GM20431 (cell line): ENCODE data around the gene PSMC6.
"Not testable (repeated sequence)": the region's sequence is repeated elsewhere in the genome, so short reads cannot be mapped to it uniquely, and the experiment has no call there.

Experiments used
- in situ Hi-C: fragments of 300-500 bp; cut with MseI, MboI; formaldehyde crosslinking; loops from one replicate; pipeline ENCODE4 v1.15.0; 2020; ENCODE audit warnings: low sequenced_read_pairs; ENCODE audit not compliant: unreplicated experiment

PSMC6 gene

GRCh38 chr14:52711666-52712065, 4.7 kb downstream of the PSMC6 start:
- in situ Hi-C loops: no loop called here

DNA sequence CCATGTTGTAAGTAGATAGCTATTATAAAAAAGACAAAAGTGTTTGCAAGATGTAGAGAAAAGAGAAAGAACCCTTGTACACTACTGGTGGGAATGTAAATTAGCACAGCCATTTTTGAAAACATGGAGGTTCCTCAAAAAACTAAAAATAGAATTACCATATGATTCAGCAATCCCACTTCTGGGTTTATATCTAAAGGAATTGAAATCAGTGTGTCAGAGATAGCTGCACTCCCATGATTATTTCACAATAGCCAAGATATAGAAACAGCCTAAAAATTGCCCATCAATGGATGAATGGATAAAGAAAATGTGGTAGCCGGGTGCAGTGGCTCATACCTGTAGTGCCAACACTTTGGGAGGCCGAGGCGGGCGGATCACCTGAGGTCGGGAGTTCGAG, 9.2 kb downstream of the PSMC6 start:
- in situ Hi-C loops: no loop called here

DNA sequence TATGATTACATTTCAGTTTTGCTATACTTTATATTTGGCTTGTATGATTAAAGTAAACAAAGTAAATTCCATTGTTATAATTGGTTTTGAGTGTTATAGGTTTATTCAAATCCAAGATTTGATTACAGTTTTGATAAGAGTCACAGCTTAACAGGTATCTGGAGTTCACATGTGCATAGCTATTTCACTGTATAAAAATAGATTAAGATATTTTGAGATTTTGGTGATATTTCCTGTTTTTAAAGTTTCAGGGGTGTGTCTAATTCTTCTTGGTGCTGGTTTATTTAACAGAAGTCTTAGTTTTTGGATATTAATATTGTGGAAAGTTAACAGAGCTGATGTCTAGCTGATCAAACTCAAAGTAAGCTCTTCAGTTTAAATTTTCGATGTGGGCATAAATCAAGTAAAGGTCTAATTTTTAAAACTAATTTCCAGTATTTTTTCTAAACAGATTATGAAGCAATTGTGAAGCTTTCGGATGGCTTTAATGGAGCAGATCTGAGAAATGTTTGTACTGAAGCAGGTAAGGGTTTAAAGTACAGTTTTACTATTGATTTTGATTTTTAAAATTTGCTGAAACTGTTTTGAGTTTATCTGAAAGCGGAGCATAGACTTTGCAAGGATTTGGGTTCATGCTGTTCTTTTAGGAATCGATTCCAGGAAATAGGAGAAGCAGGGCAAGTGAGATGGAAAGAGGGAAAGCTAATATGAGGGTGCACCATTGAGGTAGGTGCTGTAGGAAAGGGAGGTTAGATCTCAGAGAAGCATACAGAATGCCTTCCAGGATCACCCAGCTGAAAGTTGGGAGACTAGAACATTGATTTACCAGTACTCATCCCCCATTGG, 16.7 kb downstream of the PSMC6 start:
- in situ Hi-C loops: no loop called here

GRCh38 chr14:52724360-52724644, 17.3 kb downstream of the PSMC6 start:
- in situ Hi-C loops: no loop called here

DNA sequence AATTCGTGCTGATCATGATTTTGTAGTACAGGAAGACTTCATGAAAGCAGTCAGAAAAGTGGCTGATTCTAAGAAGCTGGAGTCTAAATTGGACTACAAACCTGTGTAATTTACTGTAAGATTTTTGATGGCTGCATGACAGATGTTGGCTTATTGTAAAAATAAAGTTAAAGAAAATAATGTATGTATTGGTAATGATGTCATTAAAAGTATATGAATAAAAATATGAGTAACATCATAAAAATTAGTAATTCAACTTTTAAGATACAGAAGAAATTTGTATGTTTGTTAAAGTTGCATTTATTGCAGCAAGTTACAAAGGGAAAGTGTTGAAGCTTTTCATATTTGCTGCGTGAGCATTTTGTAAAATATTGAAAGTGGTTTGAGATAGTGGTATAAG, 20.5 kb downstream of the PSMC6 start:
- in situ Hi-C loops: not testable (repeated sequence)

DNA sequence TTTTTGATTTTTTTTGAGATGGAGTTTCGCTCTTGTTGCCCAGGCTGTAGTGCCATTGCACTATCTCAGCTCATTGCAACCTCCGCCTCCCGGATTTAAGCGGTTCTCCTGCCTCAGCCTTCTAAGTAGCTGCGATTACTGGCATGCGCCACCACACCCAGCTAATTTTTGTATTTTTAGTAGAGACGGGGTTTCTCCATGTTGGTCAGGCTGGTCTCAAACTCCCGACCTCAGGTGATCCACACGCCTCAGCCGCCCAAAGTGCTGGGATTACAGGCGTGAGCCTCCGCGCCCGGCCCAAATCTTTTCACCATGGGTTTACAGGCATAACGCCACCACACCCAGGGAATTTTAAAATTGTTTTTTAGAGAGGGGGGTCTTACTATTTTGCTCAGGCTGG, 22.0 kb downstream of the PSMC6 start:
- in situ Hi-C loops: not testable (repeated sequence)

- in situ Hi-C loops: no loop called here
Measured at GRCh38 chr14:52729585-52729924, 22.6 kb downstream of the PSMC6 start.

GRCh38 chr14:52729925-52730708, 23.1 kb downstream of the PSMC6 start, which contains the start of gene STYX:
STYX (plus strand) TSS chr14:52730166; CDS start chr14:52730475, 309 bp downstream.
- in situ Hi-C loops: no loop called here

DNA sequence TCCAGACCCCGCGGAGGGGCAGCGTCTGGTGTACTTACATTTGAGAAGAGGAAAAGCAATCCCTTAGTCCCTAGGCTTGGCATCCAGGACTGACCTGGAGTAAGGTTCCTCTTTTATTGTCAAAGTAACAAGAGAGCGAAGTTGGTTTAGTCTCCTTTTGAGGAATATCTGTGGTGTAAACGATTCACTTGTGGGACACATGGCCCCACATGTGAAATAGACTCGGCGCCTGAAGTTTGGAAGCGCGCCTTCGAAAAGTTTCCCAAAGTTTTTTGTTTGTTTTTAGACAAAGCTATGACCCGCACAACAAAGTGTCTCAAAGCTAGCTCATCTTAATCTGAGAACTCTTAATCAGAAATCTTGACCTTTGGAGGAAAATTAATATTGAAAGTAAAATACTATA, 23.7 kb downstream of the PSMC6 start:
- in situ Hi-C loops: no loop called here

DNA sequence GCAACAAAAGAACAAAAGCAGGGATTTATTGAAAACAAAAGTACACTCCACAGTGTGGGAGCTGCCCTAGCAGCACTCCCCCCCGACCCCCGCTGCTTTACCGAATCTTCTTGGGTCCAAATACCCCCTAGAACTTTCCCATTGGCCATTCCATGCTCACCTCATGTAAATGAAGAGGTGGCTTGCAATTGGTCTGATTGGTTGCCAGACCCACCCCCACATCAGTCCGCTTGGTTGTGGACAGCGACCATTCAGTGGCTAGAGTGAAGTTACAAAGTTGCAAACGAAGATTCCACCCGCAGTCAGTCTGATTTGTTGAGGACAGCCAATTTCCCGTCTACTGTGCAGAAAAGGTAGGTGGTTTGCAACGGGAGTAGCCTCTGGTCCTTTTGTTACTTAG, 26.8 kb downstream of the PSMC6 start:
- in situ Hi-C loops: no loop called here

- in situ Hi-C loops: no loop called here
Measured at GRCh38 chr14:52735921-52736489, 29.0 kb downstream of the PSMC6 start.

DNA sequence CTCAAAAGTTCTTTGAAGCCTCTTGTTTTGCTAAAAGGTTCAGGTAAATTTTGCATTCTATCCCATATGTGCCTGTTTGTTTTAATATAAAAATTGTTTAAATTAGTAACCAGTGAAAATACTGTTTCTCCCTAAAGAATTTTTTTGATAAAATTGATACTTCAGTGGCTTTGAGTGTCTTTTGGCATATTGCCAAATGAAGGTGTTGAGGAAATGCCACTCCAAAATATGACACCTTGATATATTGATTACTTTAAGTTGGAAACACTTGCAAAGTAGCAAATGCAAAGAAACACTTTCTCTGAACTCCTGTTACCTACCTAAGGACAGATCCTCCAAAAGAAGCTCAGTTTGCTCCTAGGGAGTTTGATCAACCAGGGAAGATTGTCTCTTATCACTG, 31.4 kb downstream of the PSMC6 start:
- in situ Hi-C loops: no loop called here

DNA sequence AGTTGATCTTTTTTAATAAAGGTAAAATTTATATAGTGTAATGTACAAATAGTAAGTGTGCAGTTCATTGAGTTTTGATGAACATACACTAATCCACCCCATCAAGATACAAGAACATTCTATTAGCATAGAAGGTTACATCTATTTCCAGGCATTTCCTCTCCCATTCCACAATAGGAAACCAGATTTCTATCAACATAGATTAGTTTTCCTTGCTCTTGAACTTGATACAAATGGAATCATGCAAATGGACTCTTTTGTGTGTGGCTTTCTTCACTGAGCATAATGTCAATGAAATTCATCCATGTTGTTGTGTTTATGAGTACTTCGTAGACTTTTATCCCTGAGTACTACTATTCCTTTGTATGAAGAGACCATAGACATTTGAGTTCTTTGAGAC, 33.8 kb downstream of the PSMC6 start:
- in situ Hi-C loops: no loop called here

DNA sequence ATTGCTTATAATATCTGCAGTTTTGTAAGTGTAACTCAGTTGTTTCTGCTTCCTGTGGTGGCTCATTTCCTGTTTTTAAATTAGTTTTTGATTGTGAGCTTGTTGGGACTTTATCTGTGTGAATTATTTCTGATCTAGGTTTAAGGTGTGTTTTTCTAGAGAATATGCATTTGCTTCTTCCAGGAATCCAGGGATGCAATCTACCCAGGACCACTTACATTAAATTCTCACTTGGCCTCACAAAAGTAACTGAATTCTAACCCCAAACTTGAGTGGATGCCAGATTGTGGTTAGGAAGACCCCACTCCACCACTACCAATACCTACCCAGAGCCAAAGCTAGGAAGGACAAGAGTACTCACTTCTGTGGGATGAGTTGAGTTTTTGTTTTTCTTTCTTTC, 34.9 kb downstream of the PSMC6 start:
- in situ Hi-C loops: no loop called here

- in situ Hi-C loops: no loop called here
Measured at GRCh38 chr14:52748647-52749292, 41.8 kb downstream of the PSMC6 start.

GRCh38 chr14:52755607-52756316, 48.8 kb downstream of the PSMC6 start:
- in situ Hi-C loops: no loop called here

DNA sequence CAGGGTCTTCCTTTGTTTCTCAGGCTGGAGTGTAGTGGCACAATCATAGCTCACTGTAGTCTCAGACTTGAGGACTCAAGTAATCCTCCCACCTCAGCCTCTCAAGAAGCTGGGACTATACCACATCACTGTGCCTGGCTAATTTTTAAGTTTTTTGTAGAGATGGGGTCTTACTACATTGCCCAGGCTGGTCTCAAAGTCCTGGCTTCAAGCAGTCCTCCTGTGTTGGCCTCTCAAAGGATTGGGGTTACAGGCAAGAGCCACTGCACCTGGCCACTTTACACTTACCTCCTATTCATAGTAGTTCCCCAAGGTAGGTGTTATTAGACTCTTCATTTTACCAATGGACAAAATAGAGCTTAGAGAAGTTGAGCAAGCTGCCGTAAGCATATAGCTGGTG, 52.1 kb downstream of the PSMC6 start:
- in situ Hi-C loops: no loop called here

DNA sequence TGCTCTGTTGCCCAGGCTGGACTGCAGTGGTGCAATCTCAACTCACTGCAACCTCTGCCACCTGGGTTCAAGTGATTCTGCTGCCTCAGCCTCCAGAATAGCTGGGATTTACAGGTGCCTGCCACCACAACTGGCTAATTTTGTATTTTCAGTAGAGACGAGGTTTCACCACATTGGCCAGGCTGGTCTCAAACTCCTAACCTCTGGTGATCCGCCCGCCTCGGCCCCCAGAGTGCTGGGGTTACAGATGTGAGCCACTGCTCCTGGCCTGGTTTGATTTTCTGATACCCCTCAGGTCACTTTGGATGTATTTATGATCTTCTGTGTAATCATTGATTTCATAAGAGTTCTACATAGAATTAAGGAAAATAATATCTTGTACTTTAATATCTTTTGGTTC, 55.9 kb downstream of the PSMC6 start:
- in situ Hi-C loops: not testable (repeated sequence)

GRCh38 chr14:52767058-52767833, 60.2 kb downstream of the PSMC6 start:
- in situ Hi-C loops: no loop called here
